ENCODE measurements around the gene USF1. TPM values are rescaled to one million over a fixed set of nuclear protein-coding genes. Genes with fewer than 3 reads are reported as not detected.
A peak's percentile ranks its signal among the peaks of the same experiment; 100 is the strongest.
"Not testable (repeated sequence)": the region's sequence is repeated elsewhere in the genome, so short reads cannot be mapped to it uniquely, and the experiment has no call there.

The USF1 gene
- total and polyA plus RNA-seq, 2 experiments from 2014 or later, result 33.7 to 110 TPM

GRCh38 chr1:161000736-161001480 is 44.9 kb downstream of the USF1 start:
- H3K27me3 ChIP-seq, result no peaks in the 10 kb centered on the region
- no peaks in the 10 kb centered on the region for H3K9me3 ChIP-seq (ENCODE audit: low read depth)
- H3K4me1 ChIP-seq (ENCODE audit: low read depth), result peaks cover 30% of the 10 kb centered on the region
- peak in 1 of 2 donors; percentile 29 for DNase-seq (ENCODE audit: low read depth in 1 of 2, low spot score in 1 of 2)
- H3K27ac ChIP-seq, result peak overlapping the region; percentile 75
- no peak for TF ChIP-seq CTCF (IDR thresholded peaks at IDR 0.05; ENCODE audit: low read depth, low read length)
- H3K4me3 ChIP-seq, result no peak overlapping the region
- H3K36me3 ChIP-seq, result peaks cover 35% of the 10 kb centered on the region

- no peak for TF ChIP-seq CTCF (IDR thresholded peaks at IDR 0.05; ENCODE audit: low read depth, low read length)
- Histone ChIP-seq H3K27ac (peak overlapping the region; percentile 84), H3K9me3 (ENCODE audit: low read depth) (no peaks in the 10 kb centered on the region), H3K4me1 (ENCODE audit: low read depth) (peaks cover 30% of the 10 kb centered on the region), H3K36me3 (peaks cover 35% of the 10 kb centered on the region), H3K27me3 (no peaks in the 10 kb centered on the region), H3K4me3 (no peak overlapping the region)
- DNase-seq (ENCODE audit: low read depth in 1 of 2, low spot score in 1 of 2), result no peak
These were observed 46.4 kb downstream of the USF1 start for GRCh38 chr1:160999376-160999775.

GRCh38 chr1:160997323-160998038 is 48.3 kb downstream of the USF1 start:
- Histone ChIP-seq H3K27ac (peak overlapping the region; percentile 84), H3K9me3 (ENCODE audit: low read depth) (no peaks in the 10 kb centered on the region), H3K27me3 (no peaks in the 10 kb centered on the region), H3K36me3 (peaks cover 35% of the 10 kb centered on the region), H3K4me1 (ENCODE audit: low read depth) (peaks cover 33% of the 10 kb centered on the region), H3K4me3 (no peak overlapping the region)
- peak; percentile 74 to 91 for DNase-seq (ENCODE audit: low read depth in 1 of 2, low spot score in 1 of 2)
- peak; percentile 95 for TF ChIP-seq CTCF (IDR thresholded peaks at IDR 0.05; ENCODE audit: low read depth, low read length)

- DNase-seq (ENCODE audit: low read depth in 1 of 2, low spot score in 1 of 2), result no peak
- peaks cover 20% of the 10 kb centered on the region for H3K4me1 ChIP-seq (ENCODE audit: low read depth)
- H3K4me3 ChIP-seq, result no peak overlapping the region
- peak overlapping the region; percentile 0 for H3K27ac ChIP-seq
- H3K27me3 ChIP-seq, result no peaks in the 10 kb centered on the region
- peaks cover 35% of the 10 kb centered on the region for H3K36me3 ChIP-seq
- no peaks in the 10 kb centered on the region for H3K9me3 ChIP-seq (ENCODE audit: low read depth)
- no peak for TF ChIP-seq CTCF (IDR thresholded peaks at IDR 0.05; ENCODE audit: low read depth, low read length)
These were observed 49.6 kb downstream of the USF1 start for GRCh38 chr1:160996178-160996577.

GRCh38 chr1:160993544-160994193 is 52.1 kb downstream of the USF1 start:
- Histone ChIP-seq H3K27ac (peak overlapping the region; percentile 17), H3K27me3 (no peaks in the 10 kb centered on the region), H3K4me3 (no peak overlapping the region), H3K36me3 (peaks cover 11% of the 10 kb centered on the region), H3K4me1 (ENCODE audit: low read depth) (peaks cover 13% of the 10 kb centered on the region), H3K9me3 (ENCODE audit: low read depth) (no peaks in the 10 kb centered on the region)
- TF ChIP-seq CTCF (IDR thresholded peaks at IDR 0.05; ENCODE audit: low read depth, low read length), result peak; percentile 51
- peak in 1 of 2 donors; percentile 92 for DNase-seq (ENCODE audit: low read depth in 1 of 2, low spot score in 1 of 2)

GRCh38 chr1:160992036-160992435 is 53.7 kb downstream of the USF1 start:
- not testable (repeated sequence) for DNase-seq (ENCODE audit: low read depth in 1 of 2, low spot score in 1 of 2); H3K27ac ChIP-seq; H3K36me3 ChIP-seq; H3K9me3 ChIP-seq (ENCODE audit: low read depth); H3K27me3 ChIP-seq; H3K4me3 ChIP-seq; H3K4me1 ChIP-seq (ENCODE audit: low read depth)
